Spleen (tissue), 11 donors: Measurements from ENCODE around the gene ENTPD8. TPM values are rescaled to one million over a fixed set of nuclear protein-coding genes. Genes with fewer than 3 reads are reported as not detected.
"Not testable (repeated sequence)": the region's sequence is repeated elsewhere in the genome, so short reads cannot be mapped to it uniquely, and the experiment has no call there.

Source experiments
- DNase-seq: peaks from one replicate; pipeline ENCODE4 v3.0.0-alpha.2; 2020
- H3K27ac ChIP-seq, 8 donors: fragments of 200-600 bp; sonication (generic) in 7 of 8; 1 replicate in 4 of 8; 2 replicates in 4 of 8; pipeline versions ENCODE4 v1.5.0 to v1.8.0; 2016 to 2021; ENCODE audit warnings: inconsistent platforms in 4 of 8, mild to moderate bottlenecking in 4 of 8, moderate library complexity in 1 of 8
- H3K27me3 ChIP-seq, 7 donors: fragments of 200-600 bp; sonication (generic) in 6 of 7; replicated peaks in 1 of 7; 1 replicate in 4 of 7; 2 replicates in 3 of 7; pipeline versions ENCODE4 v1.5.0 to v1.8.0; 2016 to 2021; ENCODE audit warnings: inconsistent platforms in 3 of 7, mild to moderate bottlenecking in 1 of 7
- H3K36me3 ChIP-seq, 6 donors: fragments of 200-600 bp; sonication (generic) in 5 of 6; 1 replicate in 4 of 6; 2 replicates in 2 of 6; pipeline versions ENCODE4 v1.5.0 to v1.8.0; 2016 to 2021; ENCODE audit warnings: inconsistent platforms in 2 of 6
- H3K4me1 ChIP-seq, 6 donors: fragments of 200-600 bp; sonication (generic) in 5 of 6; 1 replicate in 3 of 6; 2 replicates in 3 of 6; pipeline versions ENCODE4 v1.5.0 to v1.8.0; 2016 to 2021; ENCODE audit warnings: inconsistent platforms in 3 of 6
- H3K4me3 ChIP-seq, 8 donors: fragments of 200-600 bp; sonication (generic) in 7 of 8; 1 replicate in 4 of 8; 2 replicates in 4 of 8; pipeline versions ENCODE4 v1.5.0 to v1.8.0; 2016 to 2021; ENCODE audit warnings: inconsistent platforms in 4 of 8, mild to moderate bottlenecking in 4 of 8, moderate library complexity in 2 of 8
- H3K9me3 ChIP-seq, 8 donors: fragments of 200-600 bp; sonication (generic) in 7 of 8; 1 replicate in 4 of 8; 2 replicates in 4 of 8; pipeline versions ENCODE4 v1.5.0 to v1.8.0; 2016 to 2021; ENCODE audit warnings: inconsistent platforms in 4 of 8
- CTCF ChIP-seq, 11 experiments: fragments of 200-600 bp in 7 of 11; fragments of 450-650 bp in 4 of 11; sonication (generic) in 4 of 11; IDR thresholded peaks in 8 of 11; conservative IDR thresholded peaks in 3 of 11; 1 replicate in 7 of 11; 2 replicates in 4 of 11; pipeline versions ENCODE4 v1.4.0 to v1.8.0; 2016 to 2021; ENCODE audit warnings: antibody characterized with exemption in 11 of 11, inconsistent platforms in 4 of 11, mild to moderate bottlenecking in 1 of 11
- POLR2A ChIP-seq, 3 donors: fragments of 450-650 bp; IDR thresholded peaks; one replicate each; pipeline ENCODE4 v1.5.1; 2017; ENCODE audit warnings: antibody characterized with exemption in 3 of 3, mild to moderate bottlenecking in 1 of 3
- POLR2AphosphoS5 ChIP-seq, 3 donors: sonication (generic); formaldehyde crosslinking; IDR thresholded peaks; one replicate each; pipeline ENCODE4 v1.5.1; 2017; ENCODE audit warnings: antibody characterized with exemption in 3 of 3
- WGBS, 5 donors: extraction: QIAGEN DNeasy Blood & Tissue Kit in 3 of 5; methylation state at CpG; one replicate each; pipeline versions ENCODE4 v1.1.5 to v1.1.7; 2013 to 2018; 5-methylcytosine and 5-hydroxymethylcytosine counted together
- intact Hi-C: fragments of 100-400 bp; cut with DNase I; formaldehyde crosslinking; loops from one replicate; pipeline ENCODE4 v1.15.0; 2023; ENCODE audit warnings: low total_unique reads
- polyA plus RNA-seq, 3 donors: library from polyadenylated mRNA; stranded (reverse); fragments of 200-250 nt; gene quantifications; one replicate each; pipeline ENCODE4 v1.2.1, GENCODE V29; 2013
- total RNA-seq, 7 donors: library from RNA; depleted of rRNA in 3 of 7; stranded (reverse); fragments of >200 nt in 3 of 7; fragmentation: NEBNext Ultra II Directional in 4 of 7; extraction: Animal tissue kit (Norgen Biotek cat#: 25700) in 4 of 7; gene quantifications; one replicate each; pipeline versions ENCODE4 v1.1.0 to v1.2.1, GENCODE V29; 2016 to 2021
- donor health status: healthy with polysubstance abuse.
- donor health status: DM: no; HTN: no; CAD: no; lungs with moderate emphysema.
- donor health status: DM: no; HTN: no; CAD: no.
- donor health status: Bipolar disorder and iron deficiency.
- donor health status: healthy.
- donor health status: DM: no; HTN: no; CAD: no.
- donor health status: DM: yes; HTN: yes; CAD: no.

The ENTPD8 gene
- total and polyA plus RNA-seq, 10 donors, result 0.07 to 0.37 (median 0.18) TPM; not detected in 4

DNA sequence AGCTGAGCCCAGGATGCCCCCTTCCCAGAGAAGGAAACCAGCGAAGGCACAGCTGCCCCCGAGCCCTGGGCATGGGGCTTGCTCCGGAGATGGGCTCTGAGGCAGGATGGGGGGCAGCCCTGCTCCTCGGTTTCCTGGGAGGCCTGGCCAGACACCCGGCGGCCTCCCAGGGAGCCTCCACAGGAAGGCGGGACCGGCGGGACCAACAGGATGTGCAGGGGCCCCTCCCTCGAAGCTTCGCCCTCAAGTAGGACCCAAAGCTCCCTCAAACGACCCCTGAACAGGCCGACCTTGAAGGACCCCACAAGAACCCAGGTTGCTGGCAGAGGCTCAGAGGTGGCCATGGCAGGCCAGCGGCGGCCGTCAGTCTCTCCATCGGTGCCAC, 29.9 kb downstream of the ENTPD8 start:
- Histone ChIP-seq H3K9me3 (no peaks in the 10 kb centered on the region), H3K4me3 (peak overlapping the region in 2 of 8 donors; percentile 13 to 44), H3K4me1 (peaks cover 24 to 74% (median 46%) of the 10 kb centered on the region in 6 donors), H3K36me3 (peaks cover 0 to 2% (median 0%) of the 10 kb centered on the region in 6 donors), H3K27me3 (peaks cover 0 to 38% (median 8%) of the 10 kb centered on the region in 7 donors), H3K27ac (peak overlapping the region in 7 of 8 donors; percentile 36 to 86 (median 76))
- no peak for DNase-seq
- TF ChIP-seq POLR2AphosphoS5 (IDR thresholded peaks at IDR 0.05) (no peak), POLR2A (IDR thresholded peaks at IDR 0.05) (no peak), CTCF (IDR thresholded peaks at IDR 0.05 in 8 of 11, conservative IDR thresholded peaks at IDR 0.05 in 3 of 11) (no peak)
- intact Hi-C loops, result no loop called here
- WGBS, 5 donors, result 10 to 40% (median 19%) methylated on average over 6 to 17 of the region's 17 CpGs

DNA sequence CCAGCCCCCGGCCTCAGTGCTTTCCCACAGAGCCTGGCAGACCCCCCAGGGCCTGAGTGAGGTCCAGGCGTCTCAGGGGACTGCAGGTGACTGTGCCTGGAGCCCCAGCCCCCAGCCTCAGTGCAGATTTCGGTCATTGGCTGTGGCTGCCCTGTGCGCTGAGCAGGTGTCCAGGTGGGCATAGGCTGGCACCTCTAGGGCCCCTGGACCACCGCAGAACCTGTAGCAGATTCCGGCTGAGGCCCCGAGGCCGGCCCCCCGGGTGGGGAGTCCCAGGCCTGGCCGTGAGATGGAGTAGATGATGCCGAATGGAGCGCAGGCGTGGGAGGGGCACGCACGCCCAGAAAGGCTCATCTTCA, 30.3 kb downstream of the ENTPD8 start:
- no peaks in the 10 kb centered on the region for H3K36me3 ChIP-seq
- no peak for DNase-seq
- H3K9me3 ChIP-seq, result no peaks in the 10 kb centered on the region
- TF ChIP-seq POLR2A (IDR thresholded peaks at IDR 0.05), result no peak
- no peak for TF ChIP-seq CTCF (IDR thresholded peaks at IDR 0.05 in 8 of 11, conservative IDR thresholded peaks at IDR 0.05 in 3 of 11)
- no peak for TF ChIP-seq POLR2AphosphoS5 (IDR thresholded peaks at IDR 0.05)
- 74 to 83% (median 80%) methylated on average over 1 to 15 of the region's 15 CpGs for WGBS, 5 donors
- intact Hi-C loops, result no loop called here
- peaks cover 24 to 75% (median 46%) of the 10 kb centered on the region in 6 donors for H3K4me1 ChIP-seq
- peak overlapping the region in 6 of 8 donors; percentile 47 to 86 (median 80) for H3K27ac ChIP-seq
- peak overlapping the region in 1 of 8 donors; percentile 44 for H3K4me3 ChIP-seq
- peaks cover 0 to 42% (median 8%) of the 10 kb centered on the region in 7 donors for H3K27me3 ChIP-seq

GRCh38 chr9:137410236-137410890, 30.8 kb downstream of the ENTPD8 start:
- intact Hi-C loops, H3K9me3 ChIP-seq, H3K4me3 ChIP-seq, DNase-seq, H3K36me3 ChIP-seq: not testable (repeated sequence)
- Histone ChIP-seq H3K4me1 (peaks cover 24 to 76% (median 48%) of the 10 kb centered on the region in 6 donors), H3K27me3 (peaks cover 0 to 42% (median 8%) of the 10 kb centered on the region in 7 donors), H3K27ac (peak overlapping the region in 4 of 8 donors; percentile 76 to 86 (median 84))
- 68 to 72% (median 70%) methylated on average over 18 of the region's 18 CpGs for WGBS, 5 donors

DNA sequence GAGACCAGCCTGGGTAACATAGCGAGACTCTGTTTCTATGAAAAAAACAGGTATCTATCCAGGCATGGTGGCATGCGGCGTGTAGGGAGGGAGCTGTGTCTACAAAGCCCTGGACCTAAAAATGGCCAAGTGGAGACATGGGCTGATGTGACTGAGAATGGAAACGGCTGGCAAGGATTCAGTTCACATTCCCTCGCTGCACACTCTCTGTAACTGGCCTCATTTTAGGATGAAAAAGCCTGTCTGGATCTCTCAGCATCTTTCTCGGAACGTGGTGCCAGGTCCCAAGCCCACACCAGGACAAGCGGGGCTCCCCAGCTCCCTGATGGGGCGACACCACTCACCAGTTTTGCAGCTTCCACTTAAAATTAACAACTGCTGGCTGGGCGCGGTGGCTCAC, 31.6 kb downstream of the ENTPD8 start:
- H3K9me3 ChIP-seq, result no peaks in the 10 kb centered on the region
- 90 to 94% (median 91%) methylated on average over 11 of the region's 11 CpGs for WGBS, 5 donors
- H3K27ac ChIP-seq, result no peak overlapping the region
- DNase-seq, result no peak
- H3K27me3 ChIP-seq, result peaks cover 0 to 42% (median 8%) of the 10 kb centered on the region in 7 donors
- no peak for TF ChIP-seq POLR2AphosphoS5 (IDR thresholded peaks at IDR 0.05)
- TF ChIP-seq CTCF (IDR thresholded peaks at IDR 0.05 in 8 of 11, conservative IDR thresholded peaks at IDR 0.05 in 3 of 11), result no peak
- no peak for TF ChIP-seq POLR2A (IDR thresholded peaks at IDR 0.05)
- peaks cover 0 to 3% (median 0%) of the 10 kb centered on the region in 6 donors for H3K36me3 ChIP-seq
- no peak overlapping the region for H3K4me3 ChIP-seq
- peaks cover 24 to 75% (median 48%) of the 10 kb centered on the region in 6 donors for H3K4me1 ChIP-seq
- intact Hi-C loops, result loop anchor here (5.0 kb wide), 1 partner anchor 112 kb away; no protein-coding TSS in a partner anchor
